B cell (primary cell): Measurements from ENCODE around the gene CHCHD6. TPM values are rescaled to one million over a fixed set of nuclear protein-coding genes. Genes with fewer than 3 reads are reported as not detected.

ENCODE experiments used
- ATAC-seq: fragments of 200-7000 bp; cut with Tn5 transposase; one replicate; pipeline ENCODE4 v1.10.0; 2021; ENCODE audit warnings: low read depth, mild to moderate bottlenecking, moderate number of reproducible peaks, moderate library complexity
- CTCF ChIA-PET: fragments of 350-600 bp; sonication (Branson Sonifier 250); formaldehyde crosslinking; loops from one replicate; lab custom pipeline; 2021; ENCODE audit warnings: antibody characterized with exemption, inconsistent platforms; lab: Charles Lee
- POLR2A ChIA-PET: fragments of 350-600 bp; sonication (Branson Sonifier 250); formaldehyde crosslinking; loops from one replicate; lab custom pipeline; 2021; ENCODE audit warnings: antibody characterized with exemption; lab: Charles Lee
- DNase-seq: peaks from one replicate; pipeline ENCODE4 v3.0.0; 2013
- H2AFZ ChIP-seq: 2 replicates; pipeline ENCODE4 v1.6.1; 2012; ENCODE audit warnings: mild to moderate bottlenecking, low read depth, low read length; ENCODE audit not compliant: insufficient read depth, poor library complexity, severe bottlenecking
- H3K27ac ChIP-seq, 2 donors: 1 replicate in 1 of 2; 2 replicates in 1 of 2; pipeline ENCODE4 v1.5.1; 2012 to 2013; ENCODE audit warnings: low read length in 2 of 2, mild to moderate bottlenecking in 2 of 2, moderate library complexity in 1 of 2
- H3K27me3 ChIP-seq, 4 experiments: fragments of 200-600 bp in 1 of 4; sonication (generic) in 1 of 4; replicated peaks in 1 of 4; 1 replicate in 2 of 4; 2 replicates in 2 of 4; pipeline versions ENCODE4 v1.6.1 to v1.7.0; 2013 to 2016; ENCODE audit warnings: low read length in 3 of 4, mild to moderate bottlenecking in 2 of 4, mixed read lengths in 1 of 4, moderate library complexity in 1 of 4; ENCODE audit not compliant: insufficient read depth in 4 of 4, control insufficient read depth in 3 of 4; ENCODE audit errors: control extremely low read depth in 1 of 4
- H3K36me3 ChIP-seq, 2 experiments: replicated peaks in 1 of 2; 1 replicate in 1 of 2; 2 replicates in 1 of 2; pipeline versions ENCODE4 v1.6.1 to v1.7.1; 2013; ENCODE audit warnings: low read length in 1 of 2; ENCODE audit not compliant: insufficient read depth in 2 of 2, control insufficient read depth in 1 of 2; ENCODE audit errors: control extremely low read depth in 1 of 2, extremely low read depth in 1 of 2
- H3K4me1 ChIP-seq, 2 donors: fragments of 200-600 bp in 1 of 2; sonication (generic) in 1 of 2; 1 replicate in 1 of 2; 2 replicates in 1 of 2; pipeline versions ENCODE4 v1.5.1 to v1.6.1; 2013 to 2017; ENCODE audit warnings: low read length in 2 of 2; ENCODE audit not compliant: control insufficient read depth in 2 of 2, insufficient read depth in 2 of 2
- H3K4me2 ChIP-seq: replicated peaks from 2 replicates; pipeline ENCODE3; 2012; ENCODE audit warnings: mild to moderate bottlenecking, low read depth, low read length; ENCODE audit not compliant: poor library complexity, severe bottlenecking
- H3K4me3 ChIP-seq, 5 experiments: fragments of 200-600 bp in 1 of 5; sonication (generic) in 1 of 5; 1 replicate in 3 of 5; 2 replicates in 2 of 5; pipeline versions ENCODE4 v1.5.1 to v1.7.0; 2011 to 2016; ENCODE audit warnings: low read length in 4 of 5, mild to moderate bottlenecking in 4 of 5, low read depth in 2 of 5, control low read depth in 1 of 5, moderate library complexity in 1 of 5; ENCODE audit not compliant: insufficient read depth in 1 of 5; ENCODE audit errors: control extremely low read depth in 1 of 5, extremely low read depth in 1 of 5
- H3K79me2 ChIP-seq: fragments of 200-600 bp; sonication (generic); one replicate; pipeline ENCODE4 v1.6.0; 2016; ENCODE audit warnings: low read length; ENCODE audit not compliant: control insufficient read depth, insufficient read depth
- H3K9ac ChIP-seq: fragments of 200-600 bp; sonication (generic); 2 replicates; pipeline ENCODE4 v1.6.1; 2017; ENCODE audit warnings: mild to moderate bottlenecking, low read length, moderate library complexity
- H3K9me3 ChIP-seq, 3 donors: one replicate each; pipeline versions ENCODE4 v1.6.1 to v1.7.1; 2013; ENCODE audit warnings: low read length in 2 of 3; ENCODE audit not compliant: control insufficient read depth in 2 of 3, insufficient read depth in 1 of 3; ENCODE audit errors: control extremely low read depth in 1 of 3
- H4K20me1 ChIP-seq: 2 replicates; pipeline ENCODE4 v1.6.0; 2012; ENCODE audit warnings: mild to moderate bottlenecking, low read length; ENCODE audit not compliant: insufficient read depth, control insufficient read depth, poor library complexity, severe bottlenecking
- H3K27ac Mint-ChIP-seq: one replicate; pipeline ENCODE4 v1.8.0; 2021; ENCODE audit warnings: mixed read lengths
- H3K27me3 Mint-ChIP-seq: one replicate; pipeline ENCODE4 v1.8.0; 2021; ENCODE audit warnings: mixed read lengths
- H3K4me1 Mint-ChIP-seq: one replicate; pipeline ENCODE4 v1.8.0; 2021; ENCODE audit warnings: mixed read lengths
- H3K4me3 Mint-ChIP-seq: one replicate; pipeline ENCODE4 v1.8.0; 2021; ENCODE audit warnings: mixed read lengths
- H3K9me3 Mint-ChIP-seq: one replicate; pipeline ENCODE4 v1.8.0; 2022; ENCODE audit warnings: mixed read lengths; ENCODE audit not compliant: insufficient read depth
- EZH2 ChIP-seq: IDR thresholded peaks from 2 replicates; pipeline ENCODE4 v1.6.1; 2012; ENCODE audit warnings: borderline replicate concordance, low read depth, mild to moderate bottlenecking, moderate library complexity, low read length; ENCODE audit not compliant: insufficient read depth, poor library complexity, severe bottlenecking
- WGBS: methylation state at CpG from one replicate; pipeline ENCODE4 v1.1.5; 2013; ENCODE audit warnings: missing lambda C conversion rate; ENCODE audit not compliant: insufficient coverage; 5-methylcytosine and 5-hydroxymethylcytosine counted together
- intact Hi-C: fragments of 100-400 bp; cut with micrococcal nuclease; formaldehyde crosslinking; loops from one replicate; pipeline ENCODE4 v1.10.0; 2022
- polyA plus RNA-seq: library from polyadenylated mRNA; depleted of rRNA; stranded (reverse); fragments of >200 nt; gene quantifications from 2 replicates; pipeline ENCODE4 v1.2.3, GENCODE V29; 2012
- total RNA-seq, 2 donors: library from RNA; stranded (reverse); fragments of 120-200 nt in 1 of 2; gene quantifications; 1 replicate in 1 of 2; 2 replicates in 1 of 2; pipeline versions ENCODE4 v1.2.3 to v1.2.4, GENCODE V29; 2013 to 2022
- TF ChIP-seq, protein P1 (sequence below): fragments of 200-600 bp; IDR thresholded peaks from one replicate; pipeline ENCODE4 v1.8.0; 2022; ENCODE audit warnings: antibody characterized with exemption, mild to moderate bottlenecking

Gene CHCHD6
- total and polyA plus RNA-seq, 2 donors (not counting 1 experiment from before 2014, with no cell fraction given), result 8.0 to 13.5 TPM

DNA sequence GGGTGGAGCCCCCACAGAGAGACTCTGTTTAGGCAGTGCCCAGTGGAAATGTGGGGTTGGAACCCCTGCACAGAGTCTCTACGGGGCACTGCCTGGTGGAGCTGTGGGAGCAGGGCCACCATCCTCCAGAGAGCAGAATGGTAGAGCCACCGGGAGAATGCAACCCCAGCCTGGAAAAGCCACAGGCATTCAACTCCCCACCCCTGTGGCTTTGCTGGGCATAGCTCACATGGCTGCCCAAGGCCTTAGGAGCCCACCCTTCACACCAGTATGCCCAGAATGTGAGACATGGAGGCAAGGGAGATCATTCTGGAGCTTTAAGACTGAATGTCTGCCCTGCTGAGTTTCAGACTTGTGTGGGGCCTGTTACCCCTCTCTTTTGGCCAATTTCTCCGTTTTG lies 19.0 kb upstream of the CHCHD6 start:
- H3K4me1 Mint-ChIP-seq, result peaks cover 3% of the 10 kb centered on the region
- Histone ChIP-seq H3K4me2 (no peak overlapping the region), H2AFZ (no peak overlapping the region), H3K9me3 (no peaks in the 10 kb centered on the region), H3K27ac (no peak overlapping the region), H3K4me3 (no peak overlapping the region), H3K27me3 (no peaks in the 10 kb centered on the region), H3K9ac (no peak overlapping the region), H3K4me1 (no peaks in the 10 kb centered on the region), H4K20me1 (no peaks in the 10 kb centered on the region), H3K36me3 (no peaks in the 10 kb centered on the region), H3K79me2 (no peaks in the 10 kb centered on the region)
- POLR2A ChIA-PET, result no interaction called here
- CTCF ChIA-PET, result interaction anchor here (1.4 kb wide), 1 partner anchor 863 kb away, joined by 4 read pairs; no protein-coding TSS in a partner anchor
- DNase-seq (no peak), ATAC-seq (no peak)
- WGBS, result 95% methylated on average over 2 of the region's 3 CpGs
- no peaks in the 10 kb centered on the region for H3K9me3 Mint-ChIP-seq
- H3K27me3 Mint-ChIP-seq, result peaks cover 22% of the 10 kb centered on the region
- intact Hi-C loops, result no loop called here
- H3K27ac Mint-ChIP-seq, result no peak overlapping the region
- TF ChIP-seq, protein P1, sequence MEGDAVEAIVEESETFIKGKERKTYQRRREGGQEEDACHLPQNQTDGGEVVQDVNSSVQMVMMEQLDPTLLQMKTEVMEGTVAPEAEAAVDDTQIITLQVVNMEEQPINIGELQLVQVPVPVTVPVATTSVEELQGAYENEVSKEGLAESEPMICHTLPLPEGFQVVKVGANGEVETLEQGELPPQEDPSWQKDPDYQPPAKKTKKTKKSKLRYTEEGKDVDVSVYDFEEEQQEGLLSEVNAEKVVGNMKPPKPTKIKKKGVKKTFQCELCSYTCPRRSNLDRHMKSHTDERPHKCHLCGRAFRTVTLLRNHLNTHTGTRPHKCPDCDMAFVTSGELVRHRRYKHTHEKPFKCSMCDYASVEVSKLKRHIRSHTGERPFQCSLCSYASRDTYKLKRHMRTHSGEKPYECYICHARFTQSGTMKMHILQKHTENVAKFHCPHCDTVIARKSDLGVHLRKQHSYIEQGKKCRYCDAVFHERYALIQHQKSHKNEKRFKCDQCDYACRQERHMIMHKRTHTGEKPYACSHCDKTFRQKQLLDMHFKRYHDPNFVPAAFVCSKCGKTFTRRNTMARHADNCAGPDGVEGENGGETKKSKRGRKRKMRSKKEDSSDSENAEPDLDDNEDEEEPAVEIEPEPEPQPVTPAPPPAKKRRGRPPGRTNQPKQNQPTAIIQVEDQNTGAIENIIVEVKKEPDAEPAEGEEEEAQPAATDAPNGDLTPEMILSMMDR, result no peak
- no peak for TF ChIP-seq EZH2
- no peak overlapping the region for H3K4me3 Mint-ChIP-seq

DNA sequence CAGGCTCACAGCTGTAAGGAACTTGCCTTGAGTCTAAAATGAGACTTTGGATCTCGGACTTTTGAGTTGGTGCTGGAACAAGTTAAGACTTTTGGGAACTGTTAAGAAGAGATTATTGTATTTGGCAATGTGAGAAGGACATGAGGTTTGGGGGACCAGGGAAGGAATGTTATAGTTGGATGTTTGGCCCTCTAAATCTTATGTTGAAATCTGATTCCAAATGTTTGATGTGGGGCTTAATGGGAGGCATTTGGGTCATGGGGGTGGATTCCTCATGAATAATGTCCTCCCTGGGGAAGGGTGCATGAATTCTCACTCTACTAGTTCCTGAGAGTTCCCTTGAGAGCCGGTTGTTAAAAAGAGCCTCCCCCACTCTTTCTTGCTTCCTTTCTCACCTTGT lies 18.5 kb upstream of the CHCHD6 start:
- Histone ChIP-seq H3K36me3 (no peaks in the 10 kb centered on the region), H3K9ac (no peak overlapping the region), H3K27ac (no peak overlapping the region), H3K4me2 (no peak overlapping the region), H3K9me3 (no peaks in the 10 kb centered on the region), H2AFZ (no peak overlapping the region), H4K20me1 (no peaks in the 10 kb centered on the region), H3K4me1 (no peaks in the 10 kb centered on the region), H3K4me3 (no peak overlapping the region), H3K79me2 (no peaks in the 10 kb centered on the region), H3K27me3 (no peaks in the 10 kb centered on the region)
- 64% methylated on average over 2 of the region's 2 CpGs for WGBS
- ATAC-seq (no peak), DNase-seq (no peak)
- TF ChIP-seq, protein P1, result no peak
- no peak for TF ChIP-seq EZH2
- no peak overlapping the region for H3K27ac Mint-ChIP-seq
- no peaks in the 10 kb centered on the region for H3K9me3 Mint-ChIP-seq
- CTCF ChIA-PET, result interaction anchor here (1.4 kb wide), 1 partner anchor 862 kb away, joined by 4 read pairs; no protein-coding TSS in a partner anchor
- POLR2A ChIA-PET, result no interaction called here
- no peak overlapping the region for H3K4me3 Mint-ChIP-seq
- peaks cover 26% of the 10 kb centered on the region for H3K27me3 Mint-ChIP-seq
- intact Hi-C loops, result no loop called here
- H3K4me1 Mint-ChIP-seq, result peaks cover 3% of the 10 kb centered on the region
